Activated CD8-positive, alpha-beta memory T cell treated with anti-CD3 and anti-CD28 coated beads, Interleukin-2, amount 50 U/mL, for 1 hour (primary cell): ENCODE measurements around the gene CARD14.
"Not testable (repeated sequence)": the region's sequence is repeated elsewhere in the genome, so short reads cannot be mapped to it uniquely, and the experiment has no call there.

ENCODE experiments used
- DNase-seq: peaks from one replicate; pipeline ENCODE4 v3.0.0-alpha.2; 2020; ENCODE audit errors: extremely low read depth

The CARD14 gene

GRCh38 chr17:80147035-80147822 lies 22.6 kb upstream of the CARD14 start, which contains the start of gene EIF4A3:
TSS of gene EIF4A3 (minus strand) at chr17:80147128. CDS start at chr17:80146961, 167 bp downstream.
- DNase-seq, result peak; percentile 91

DNA sequence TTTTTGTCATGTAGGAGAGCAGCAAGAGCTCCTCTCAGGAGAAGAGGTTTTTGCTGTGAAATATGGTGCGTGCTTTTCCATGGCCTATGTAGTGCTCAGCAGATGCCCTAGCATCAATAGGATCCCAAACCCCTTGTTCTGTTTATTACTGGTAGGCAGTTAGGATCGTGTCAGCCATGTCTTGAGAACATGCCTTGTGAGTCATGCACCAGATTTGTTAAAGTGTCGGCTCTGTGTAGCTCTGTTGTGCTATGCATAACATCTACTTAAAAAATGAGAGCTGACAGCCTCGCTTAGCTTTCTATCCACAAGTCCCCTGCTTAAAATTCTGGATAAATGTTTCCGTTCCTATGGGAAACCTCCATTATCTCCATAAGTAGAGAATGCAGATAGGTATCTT lies 18.5 kb upstream of the CARD14 start:
- DNase-seq, result no peak

DNA sequence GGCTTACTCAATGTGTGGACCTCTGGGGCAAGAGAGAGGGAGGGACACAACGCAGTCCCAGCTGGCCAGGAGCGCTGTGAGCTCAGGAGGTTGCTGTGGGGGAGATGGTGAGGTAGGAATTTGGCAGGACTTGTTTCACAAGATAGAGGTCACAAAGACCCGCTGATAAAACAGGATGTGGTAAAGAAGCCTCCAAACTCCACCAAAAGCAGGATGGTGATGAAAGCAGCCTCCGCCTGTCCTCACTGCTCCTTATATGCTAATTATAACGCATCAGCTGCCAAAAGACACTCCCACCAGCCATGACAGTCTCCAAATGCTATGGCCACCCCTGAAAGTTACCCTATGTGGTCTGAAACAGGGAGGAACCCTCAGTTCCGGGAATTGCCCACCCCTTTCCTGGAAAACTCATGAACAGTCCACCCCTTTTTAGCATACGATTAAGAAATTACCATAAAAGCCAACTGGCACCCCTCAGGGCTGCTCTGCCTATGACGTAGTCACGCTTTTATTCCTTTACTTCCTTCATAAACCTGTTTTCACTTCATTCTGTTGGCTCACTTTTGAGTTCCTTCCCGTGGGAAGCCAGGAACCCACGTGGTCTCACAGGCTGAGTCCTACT lies 17.6 kb upstream of the CARD14 start:
- no peak for DNase-seq

- DNase-seq, result no peak
Observed at GRCh38 chr17:80153004-80153403, 16.8 kb upstream of the CARD14 start.

DNA sequence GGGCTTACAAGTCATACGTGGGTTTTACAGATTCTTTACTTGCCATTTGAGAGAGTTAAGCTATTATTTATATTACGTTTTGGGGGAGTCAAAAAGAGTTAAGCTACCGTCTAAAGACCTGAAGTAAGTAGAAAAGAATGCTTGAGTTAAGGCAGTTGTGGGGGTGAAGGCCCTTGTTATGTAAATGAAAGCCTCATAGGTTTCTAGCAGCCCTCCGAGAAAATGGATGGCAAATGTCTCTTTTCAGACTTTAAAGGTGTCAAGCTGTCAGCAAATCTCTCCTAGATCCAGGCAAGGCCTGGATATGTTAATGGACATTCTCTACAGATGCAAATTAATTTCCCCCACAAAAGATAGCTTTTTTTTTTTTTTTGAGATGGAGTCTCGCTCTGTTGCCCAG lies 15.7 kb upstream of the CARD14 start:
- no peak for DNase-seq

GRCh38 chr17:80155600-80155999 lies 14.2 kb upstream of the CARD14 start:
- not testable (repeated sequence) for DNase-seq

DNA sequence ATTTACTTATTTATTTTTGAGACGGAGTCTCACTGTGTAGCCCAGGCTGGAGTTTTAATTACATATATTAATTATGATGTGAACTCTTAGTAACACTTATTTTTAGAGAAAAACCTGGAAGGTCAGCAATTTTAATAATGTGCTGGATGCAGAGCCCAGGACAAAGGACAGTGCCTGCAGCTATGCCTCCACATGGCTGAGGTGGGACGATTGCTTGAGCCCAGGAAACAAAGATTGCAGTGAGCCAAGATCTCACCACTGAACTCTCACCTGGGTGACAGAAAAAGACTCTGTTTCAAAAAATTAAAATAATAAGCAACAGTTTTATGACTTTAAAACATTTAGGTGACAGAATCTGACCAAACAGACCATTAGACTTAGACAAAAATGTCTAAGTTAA lies 11.0 kb upstream of the CARD14 start:
- no peak for DNase-seq

DNA sequence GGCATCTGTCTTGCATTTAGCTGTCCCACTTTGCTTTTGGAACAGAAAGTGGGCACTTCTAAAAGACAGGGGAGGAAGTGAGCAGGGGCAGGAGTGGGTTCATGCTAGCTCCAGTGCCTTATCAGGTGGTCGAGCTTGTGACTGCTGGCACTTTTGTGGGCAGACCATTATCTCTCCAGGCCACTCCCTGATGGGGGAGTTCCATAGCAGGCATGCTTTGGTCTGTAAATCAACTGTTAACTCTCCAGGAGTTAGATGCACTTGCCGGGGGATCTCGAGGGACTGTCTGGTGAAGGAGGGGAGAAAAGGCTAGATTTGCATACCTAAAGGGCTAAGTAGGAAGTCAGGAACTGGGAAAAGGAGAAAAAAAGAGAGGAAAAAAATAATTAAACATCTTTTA lies 9.3 kb upstream of the CARD14 start:
- no peak for DNase-seq

DNA sequence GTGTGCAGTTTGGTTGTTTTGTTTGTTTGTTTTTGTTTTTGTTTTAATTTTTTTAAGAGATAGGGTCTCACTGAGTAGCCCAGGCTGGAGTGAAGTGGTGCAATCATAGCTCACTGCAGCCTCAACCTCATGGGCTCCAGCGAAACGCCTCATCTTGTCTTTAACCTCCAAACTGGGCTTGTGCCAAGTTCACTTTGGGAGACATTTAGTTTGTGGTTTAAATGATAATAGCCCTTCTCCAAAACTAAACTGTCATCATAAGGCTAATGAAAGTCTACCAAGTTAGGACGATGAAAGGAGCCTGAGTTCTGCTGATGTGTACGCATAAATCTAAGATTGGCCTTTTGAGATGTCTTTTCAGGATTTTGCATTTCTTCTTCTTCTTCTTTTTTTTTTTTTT lies 6.5 kb upstream of the CARD14 start:
- DNase-seq, result no peak

- no peak for DNase-seq
Observed at GRCh38 chr17:80164185-80164584, 5.6 kb upstream of the CARD14 start.

DNA sequence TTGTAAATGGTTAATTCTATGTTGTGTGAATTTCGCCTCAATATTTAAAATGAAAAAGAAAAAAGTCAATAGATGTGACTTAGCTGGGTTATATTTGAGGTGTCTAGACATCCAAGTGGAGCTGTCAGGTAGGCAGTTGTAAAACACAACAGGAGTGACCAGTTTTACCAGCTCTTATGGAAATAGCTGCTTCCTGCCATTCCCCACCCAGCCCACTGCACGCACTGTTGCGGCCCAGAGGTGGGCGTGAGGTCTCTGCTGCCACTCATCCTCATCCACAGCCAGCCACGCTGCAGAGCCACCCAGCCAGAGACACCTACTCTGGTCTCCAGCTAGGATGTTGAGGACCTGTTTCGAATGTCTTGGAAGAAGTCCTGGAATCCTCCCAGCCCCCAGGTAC lies 3.4 kb upstream of the CARD14 start:
- no peak for DNase-seq

- no peak for DNase-seq
Observed at GRCh38 chr17:80168371-80168770, 1.5 kb upstream of the CARD14 start.

DNA sequence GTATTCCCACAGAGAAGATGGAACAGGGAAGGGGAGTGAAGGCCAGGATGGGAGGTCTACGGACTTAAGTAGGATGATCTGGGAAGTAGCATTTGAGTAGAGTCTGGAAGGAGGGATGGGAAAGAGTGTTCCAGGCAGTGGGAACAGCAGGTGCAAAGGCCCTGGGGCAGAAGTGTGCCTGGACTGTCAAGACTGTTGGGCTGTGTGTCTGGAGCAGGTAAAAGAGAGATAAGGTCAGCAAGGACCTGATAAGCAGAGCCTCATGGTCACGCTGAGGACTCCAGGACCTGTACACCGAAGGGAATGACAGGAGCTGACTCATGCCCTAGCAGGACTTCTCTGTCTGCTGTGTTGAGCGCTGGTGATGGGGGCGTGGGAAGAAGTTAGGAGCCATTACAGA lies 723 bp upstream of the CARD14 start:
- DNase-seq, result no peak

DNA sequence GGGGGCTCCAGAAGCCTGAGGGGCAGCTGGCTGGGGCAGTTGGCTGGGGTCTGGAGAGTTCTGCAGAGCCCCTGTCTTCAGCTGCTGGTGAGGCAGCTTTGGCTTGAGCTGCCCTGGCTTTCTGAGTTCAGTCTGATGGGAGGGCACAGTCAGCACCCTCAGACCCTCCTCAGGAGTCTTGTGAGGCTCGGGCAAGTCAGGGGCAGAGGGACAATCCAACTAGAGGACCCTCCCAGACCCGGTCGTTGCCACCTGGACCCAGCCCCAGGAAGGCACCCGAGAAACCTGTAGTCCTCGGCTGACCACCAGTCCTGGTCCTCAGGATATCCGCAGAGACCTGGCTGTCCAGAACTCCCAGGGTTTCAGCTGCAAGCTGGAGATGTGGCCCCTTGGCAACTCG lies 1.9 kb downstream of the CARD14 start:
- no peak for DNase-seq

GRCh38 chr17:80173126-80173525 lies 3.3 kb downstream of the CARD14 start:
- DNase-seq, result no peak

DNA sequence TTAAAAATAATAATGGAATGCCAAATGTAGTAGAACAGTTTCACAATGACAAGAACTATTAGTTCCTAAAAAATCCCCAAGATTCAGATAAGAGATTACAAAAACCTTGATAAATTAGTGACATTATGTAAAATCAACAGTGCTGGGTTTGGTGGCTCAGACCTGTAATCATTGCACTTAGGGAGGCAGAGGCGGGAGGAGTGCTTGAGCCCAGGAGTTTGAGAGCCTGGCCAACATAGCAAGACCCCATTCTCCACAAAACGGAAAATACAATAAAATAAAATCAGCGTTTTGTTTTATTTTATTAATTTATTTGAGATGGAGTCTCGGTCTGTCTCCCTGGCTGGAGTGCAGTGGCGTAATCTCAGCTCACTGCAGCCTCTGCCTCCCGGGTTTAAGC lies 4.1 kb downstream of the CARD14 start:
- no peak for DNase-seq

- no peak for DNase-seq
Observed at GRCh38 chr17:80176757-80177156, 6.9 kb downstream of the CARD14 start.

DNA sequence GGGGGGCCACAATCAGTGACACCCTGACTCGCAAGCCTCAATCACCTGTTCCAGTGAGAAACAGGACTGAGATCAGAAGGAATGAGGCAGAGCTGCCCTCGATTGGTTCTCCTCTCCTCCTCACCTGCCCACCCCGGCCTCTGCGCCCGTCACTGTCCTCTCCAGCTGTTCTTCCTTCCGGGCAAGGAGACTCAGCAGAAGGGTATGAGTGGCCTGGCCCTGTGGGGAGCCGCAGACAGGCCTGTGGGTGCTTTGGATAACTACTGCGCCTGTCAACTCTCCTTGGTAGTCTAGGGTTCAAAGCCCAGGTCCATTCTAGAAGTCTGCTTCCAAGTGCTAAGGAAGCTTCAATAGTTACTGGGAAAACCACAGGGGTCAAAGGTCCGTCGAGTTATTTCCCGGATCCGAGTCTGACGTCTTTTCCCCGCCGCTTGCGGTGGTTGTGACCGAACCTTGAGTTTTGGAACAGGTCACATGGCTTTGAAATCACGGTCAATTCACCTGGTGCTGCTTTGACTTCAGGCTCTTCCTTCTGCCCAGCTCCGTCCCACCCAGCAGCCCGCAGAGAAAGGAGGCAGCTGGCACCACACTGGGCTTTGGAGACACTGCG lies 8.3 kb downstream of the CARD14 start:
- no peak for DNase-seq

- DNase-seq, result no peak
Observed at GRCh38 chr17:80180192-80180591, 10.4 kb downstream of the CARD14 start.

DNA sequence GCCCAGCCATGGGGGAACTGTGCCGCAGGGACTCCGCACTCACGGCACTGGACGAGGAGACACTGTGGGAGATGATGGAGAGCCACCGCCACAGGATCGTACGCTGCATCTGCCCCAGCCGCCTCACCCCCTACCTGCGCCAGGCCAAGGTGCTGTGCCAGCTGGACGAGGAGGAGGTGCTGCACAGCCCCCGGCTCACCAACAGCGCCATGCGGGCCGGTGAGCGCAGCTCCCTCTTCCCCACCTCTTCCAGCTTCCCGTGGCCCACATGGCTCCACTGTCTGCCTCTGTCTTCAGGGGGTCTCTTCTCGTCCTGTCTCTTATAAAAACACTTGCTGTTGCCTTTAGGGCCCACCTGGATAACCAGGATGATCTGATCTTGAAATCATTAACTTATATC lies 11.6 kb downstream of the CARD14 start:
- DNase-seq, result no peak

GRCh38 chr17:80182118-80182844 lies 12.5 kb downstream of the CARD14 start:
- no peak for DNase-seq

- no peak for DNase-seq
Observed at GRCh38 chr17:80182845-80183223, 13.0 kb downstream of the CARD14 start.
